ENCODE measurements around the gene CYGB.
"Not testable (repeated sequence)": the region's sequence is repeated elsewhere in the genome, so short reads cannot be mapped to it uniquely, and the experiment has no call there.

CYGB gene

GRCh38 chr17:76566988-76567431, 29.5 kb upstream of the CYGB start:
- no peak for DNase-seq

GRCh38 chr17:76566613-76566943, 29.1 kb upstream of the CYGB start:
- no peak for DNase-seq

GRCh38 chr17:76565728-76566612, 28.5 kb upstream of the CYGB start:
- no peak for DNase-seq

DNA sequence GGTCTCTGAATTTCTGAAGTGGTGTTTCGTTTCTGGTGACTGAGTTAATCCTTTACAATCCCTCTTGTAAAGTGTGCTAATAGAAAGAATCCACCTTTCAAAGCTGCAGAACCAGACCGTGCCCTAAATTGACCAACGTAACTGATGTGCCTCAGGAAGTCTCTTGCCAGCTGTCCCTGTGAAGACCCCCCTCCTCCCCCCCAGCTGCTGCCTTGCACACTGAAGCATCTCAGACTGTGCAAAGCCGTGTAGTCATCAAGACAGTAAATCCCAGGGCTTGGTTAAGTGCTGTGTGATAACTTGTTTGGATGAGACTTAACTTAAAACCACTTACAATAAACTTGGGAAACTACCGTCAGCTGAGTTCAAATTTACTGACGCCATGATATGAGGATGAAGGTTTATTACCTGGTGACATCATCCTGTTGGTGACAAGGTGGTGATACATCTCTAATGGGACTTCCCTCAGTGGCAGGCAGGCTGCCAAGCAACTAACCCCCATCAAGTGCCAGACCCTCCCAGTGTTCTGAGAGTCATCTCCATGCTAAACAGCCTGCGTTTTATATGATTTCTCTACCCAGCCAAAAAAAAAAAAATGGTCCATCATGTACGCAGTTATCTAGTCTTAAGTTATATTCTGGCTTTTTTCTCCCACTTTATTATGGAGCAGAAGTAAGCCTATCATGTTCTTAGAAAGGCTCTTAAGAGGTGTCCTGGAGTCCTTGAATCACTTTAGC, 27.6 kb upstream of the CYGB start:
- DNase-seq, result not testable (repeated sequence)

GRCh38 chr17:76563359-76563758, 25.9 kb upstream of the CYGB start:
- DNase-seq, result not testable (repeated sequence)

DNA sequence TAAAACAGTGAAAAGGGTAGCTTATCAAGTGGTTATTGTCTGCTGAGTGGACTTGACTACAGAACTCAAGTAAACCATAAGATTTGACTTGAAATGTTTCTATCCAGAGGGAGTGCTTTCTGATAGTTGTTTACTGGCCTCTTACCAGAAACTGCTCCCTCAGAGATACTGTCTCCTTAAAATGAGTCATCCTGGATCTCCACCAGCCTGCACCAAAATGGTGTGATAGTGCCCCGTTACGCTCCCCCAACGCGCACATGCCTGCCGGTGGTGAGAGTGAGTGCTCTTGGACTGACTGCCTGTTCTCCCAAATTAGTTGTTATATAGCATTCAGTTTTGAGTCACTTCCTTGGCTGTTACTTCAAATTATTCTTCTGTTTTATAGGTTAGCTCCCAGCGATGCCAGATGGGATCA, 25.2 kb upstream of the CYGB start:
- no peak for DNase-seq

- DNase-seq, result no peak
Observed at GRCh38 chr17:76561799-76562268, 24.3 kb upstream of the CYGB start.

- no peak for DNase-seq
Observed at GRCh38 chr17:76561332-76561731, 23.8 kb upstream of the CYGB start.

GRCh38 chr17:76560877-76561221, 23.3 kb upstream of the CYGB start:
- no peak for DNase-seq

DNA sequence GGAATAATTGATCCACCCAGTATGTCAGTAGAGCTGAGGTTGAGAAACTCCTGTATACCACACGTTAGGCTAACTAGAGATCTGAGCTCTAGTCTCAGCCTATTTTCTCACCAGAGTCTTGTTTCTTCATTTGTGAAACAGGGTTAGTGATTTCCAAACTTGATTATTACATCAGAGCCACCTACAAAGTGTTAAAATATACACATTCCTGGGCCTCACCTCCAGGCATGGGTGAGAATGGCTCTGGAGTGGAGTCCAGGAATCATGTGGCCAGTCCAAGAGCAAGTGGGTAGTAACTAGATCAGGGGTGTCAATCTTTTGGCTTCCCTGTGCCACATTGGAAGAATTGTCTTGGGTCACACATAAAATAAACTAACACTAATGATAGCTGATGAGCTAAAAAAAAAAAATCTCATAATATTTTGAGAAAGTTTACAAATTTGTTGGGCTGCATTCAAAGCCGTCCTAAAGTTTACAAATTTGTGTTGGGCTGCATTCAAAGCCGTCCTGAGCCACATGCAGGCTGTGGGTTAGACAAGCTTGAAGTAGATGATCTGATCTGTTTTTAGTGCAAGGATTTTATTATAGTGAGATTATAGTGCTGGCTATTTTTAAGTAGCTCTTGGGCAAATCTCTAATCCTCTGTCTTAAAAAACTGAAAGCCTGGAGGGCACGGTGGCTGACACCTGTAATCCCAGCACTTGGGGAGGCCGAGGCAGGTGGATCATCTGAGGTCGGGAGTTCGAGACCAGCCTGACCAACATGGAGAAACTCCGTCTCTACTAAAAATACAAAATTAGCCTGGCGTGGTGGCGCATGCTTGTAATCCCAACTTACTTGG, 22.7 kb upstream of the CYGB start:
- DNase-seq, result no peak

DNA sequence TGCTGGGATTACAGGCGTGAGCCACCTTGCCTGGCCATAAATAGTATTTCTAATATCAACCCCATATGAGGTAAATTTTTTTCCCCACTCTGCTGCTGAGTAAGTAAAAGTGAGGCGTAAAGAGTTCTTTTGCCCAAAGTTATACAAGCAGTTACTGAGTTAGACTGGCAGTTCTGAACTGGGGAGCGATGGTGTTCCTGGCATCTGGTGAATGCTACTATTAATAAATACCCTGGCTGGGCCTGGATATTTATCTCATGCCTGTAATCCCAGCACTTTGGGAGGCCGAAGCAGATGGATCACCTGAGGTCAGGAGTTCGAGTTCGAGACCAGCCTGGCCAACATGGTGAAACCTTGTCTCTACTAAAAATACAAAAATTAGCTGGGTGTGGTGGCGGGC, 22.0 kb upstream of the CYGB start:
- DNase-seq, result not testable (repeated sequence)

- no peak for DNase-seq
Observed at GRCh38 chr17:76558198-76559095, 20.9 kb upstream of the CYGB start.

DNA sequence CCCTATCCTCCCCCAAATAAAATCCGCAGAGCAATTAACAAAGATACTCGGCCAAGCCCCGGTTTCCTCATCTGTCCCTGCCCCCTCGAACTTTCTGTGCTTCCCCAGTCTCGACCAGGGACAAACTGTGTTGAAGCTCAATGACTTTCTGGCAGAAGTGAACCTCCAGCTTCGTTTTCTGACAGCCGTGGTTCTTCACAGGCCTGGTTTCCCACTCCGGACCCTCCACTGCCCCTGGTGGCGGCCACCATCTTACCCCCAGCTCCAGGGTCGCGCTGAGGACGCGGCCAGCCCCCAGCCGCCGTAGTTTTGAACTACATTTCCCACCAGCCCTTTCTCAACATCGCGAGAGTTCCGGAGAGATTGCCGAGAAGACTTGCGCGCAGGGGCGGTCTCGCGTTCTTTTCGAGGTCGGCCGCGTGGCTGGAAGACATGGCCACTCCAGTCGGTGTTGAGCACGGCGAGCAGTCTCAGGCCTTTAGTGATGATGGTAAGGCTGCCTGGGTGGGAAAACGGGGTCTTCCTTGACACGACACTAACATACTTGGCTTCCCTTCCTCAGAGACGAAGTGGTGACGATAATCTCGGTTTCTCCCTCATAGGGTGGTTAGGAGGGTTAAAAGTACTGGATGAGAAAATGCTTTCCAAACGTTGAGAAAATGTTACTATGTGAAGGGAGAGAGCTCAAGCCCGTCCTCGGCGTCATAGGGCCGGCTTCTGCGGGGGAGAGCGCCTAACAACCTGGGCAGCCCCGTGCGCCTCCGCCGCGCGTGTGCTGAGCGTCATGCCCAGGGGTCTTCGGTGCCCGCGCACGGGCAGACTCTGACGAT, 20.1 kb upstream of the CYGB start:
- DNase-seq, result peak; percentile 95

GRCh38 chr17:76556765-76557367, 19.4 kb upstream of the CYGB start:
- DNase-seq, result no peak

GRCh38 chr17:76554131-76554530, 16.6 kb upstream of the CYGB start:
- DNase-seq, result no peak

GRCh38 chr17:76553178-76553908, 15.8 kb upstream of the CYGB start:
- no peak for DNase-seq

DNA sequence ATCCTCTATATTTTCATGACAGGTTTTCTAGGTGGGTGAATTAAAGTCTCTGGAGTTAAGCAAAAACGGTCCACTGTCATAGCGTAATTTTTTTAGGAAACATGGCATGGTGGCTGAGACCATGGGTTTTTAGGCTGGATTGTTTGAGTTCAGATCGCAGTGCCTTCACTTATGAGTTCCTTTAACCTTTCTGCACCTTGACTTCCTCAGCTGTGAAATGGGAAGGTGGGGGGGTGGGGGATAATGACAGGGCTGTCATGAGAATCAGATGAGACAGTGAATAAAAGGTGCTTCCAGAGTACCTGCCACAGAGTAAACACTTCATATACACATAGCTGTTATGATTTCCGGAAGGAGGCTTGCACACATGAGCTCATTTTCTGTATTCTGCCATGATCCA, 14.2 kb upstream of the CYGB start:
- DNase-seq, result no peak

GRCh38 chr17:76550712-76551615, 13.5 kb upstream of the CYGB start:
- DNase-seq, result no peak

DNA sequence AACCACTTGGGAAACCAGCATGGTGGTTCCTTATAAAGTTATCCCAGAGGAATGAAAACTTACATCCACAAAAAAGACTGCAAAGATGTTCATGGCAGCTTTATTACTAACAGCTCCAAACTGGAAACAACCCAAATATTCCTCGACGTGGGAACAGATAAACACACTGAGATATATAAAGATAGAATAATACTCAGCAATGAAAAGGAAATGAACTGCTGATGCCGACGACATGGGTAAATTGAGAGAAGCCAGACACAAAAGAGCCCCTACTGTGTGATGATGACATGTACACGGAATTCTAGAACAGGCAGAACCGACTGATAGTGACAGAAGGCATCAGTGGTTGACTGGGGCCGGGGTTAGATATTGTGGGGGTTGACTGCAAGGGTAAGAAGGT, 12.0 kb upstream of the CYGB start:
- no peak for DNase-seq

Data from amniotic stem cell (primary cell).